ENCODE results near the gene KCNQ1OT1.

Gene KCNQ1OT1

DNA sequence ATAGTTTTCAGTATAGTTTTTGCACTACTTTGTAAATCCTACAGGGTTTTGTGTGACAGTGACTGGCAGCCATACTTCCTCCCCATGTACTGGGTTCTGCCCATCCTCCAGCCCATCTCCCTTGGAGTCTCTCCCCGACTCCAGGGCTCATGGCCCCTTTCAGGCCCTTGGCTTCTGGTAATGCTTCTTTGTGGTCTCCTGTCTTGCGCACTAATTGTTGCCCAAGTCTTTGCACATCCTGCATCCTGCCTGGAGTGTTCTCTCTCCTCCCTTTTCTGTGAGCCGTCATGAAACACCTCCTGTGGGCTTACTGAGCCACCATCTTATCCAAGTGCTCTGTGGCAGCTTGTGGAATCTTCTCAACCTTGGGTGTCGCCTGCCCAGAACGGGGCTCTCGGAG, 11.4 kb upstream of the KCNQ1OT1 start:
- Histone ChIP-seq H4K20me1 (ENCODE audit: insufficient read depth, low read length) (no peaks in the 10 kb centered on the region), H2AFZ (ENCODE audit: low read length) (no peak overlapping the region), H3K9me3 (ENCODE audit: low read length) (peaks cover 6% of the 10 kb centered on the region; the same call in 1 of the 2 replicates), H3K27me3 (ENCODE audit: insufficient read depth, low read length) (peaks cover 8% of the 10 kb centered on the region; the same call in 1 of the 2 replicates), H3K4me2 (ENCODE audit: low read length) (no peak overlapping the region), H3K9ac (ENCODE audit: low read length) (no peak overlapping the region), H3K4me1 (ENCODE audit: insufficient read depth, low read length, severe bottlenecking) (no peaks in the 10 kb centered on the region), H3F3A (ENCODE audit: insufficient read depth, low read length) (no peaks in the 10 kb centered on the region), H3K27ac (ENCODE audit: low read depth, low read length, poor library complexity, severe bottlenecking) (no peak overlapping the region), H3K4me3 (ENCODE audit: low read depth, low read length, poor library complexity, severe bottlenecking) (no peak overlapping the region), H3K79me2 (ENCODE audit: insufficient read depth, low read length) (no peaks in the 10 kb centered on the region), H3K9me2 (ENCODE audit: low read depth, low read length) (no peaks in the 10 kb centered on the region), H3K36me3 (ENCODE audit: insufficient read depth, low read length) (no peaks in the 10 kb centered on the region; the same call in 1 of the 2 replicates)
- TF ChIP-seq, protein P1, sequence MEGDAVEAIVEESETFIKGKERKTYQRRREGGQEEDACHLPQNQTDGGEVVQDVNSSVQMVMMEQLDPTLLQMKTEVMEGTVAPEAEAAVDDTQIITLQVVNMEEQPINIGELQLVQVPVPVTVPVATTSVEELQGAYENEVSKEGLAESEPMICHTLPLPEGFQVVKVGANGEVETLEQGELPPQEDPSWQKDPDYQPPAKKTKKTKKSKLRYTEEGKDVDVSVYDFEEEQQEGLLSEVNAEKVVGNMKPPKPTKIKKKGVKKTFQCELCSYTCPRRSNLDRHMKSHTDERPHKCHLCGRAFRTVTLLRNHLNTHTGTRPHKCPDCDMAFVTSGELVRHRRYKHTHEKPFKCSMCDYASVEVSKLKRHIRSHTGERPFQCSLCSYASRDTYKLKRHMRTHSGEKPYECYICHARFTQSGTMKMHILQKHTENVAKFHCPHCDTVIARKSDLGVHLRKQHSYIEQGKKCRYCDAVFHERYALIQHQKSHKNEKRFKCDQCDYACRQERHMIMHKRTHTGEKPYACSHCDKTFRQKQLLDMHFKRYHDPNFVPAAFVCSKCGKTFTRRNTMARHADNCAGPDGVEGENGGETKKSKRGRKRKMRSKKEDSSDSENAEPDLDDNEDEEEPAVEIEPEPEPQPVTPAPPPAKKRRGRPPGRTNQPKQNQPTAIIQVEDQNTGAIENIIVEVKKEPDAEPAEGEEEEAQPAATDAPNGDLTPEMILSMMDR (IDR thresholded peaks at IDR 0.05; ENCODE audit: low read length): no peak
- TF ChIP-seq EZH2 (IDR thresholded peaks at IDR 0.05; ENCODE audit: borderline replicate concordance, low read length): no peak

DNA sequence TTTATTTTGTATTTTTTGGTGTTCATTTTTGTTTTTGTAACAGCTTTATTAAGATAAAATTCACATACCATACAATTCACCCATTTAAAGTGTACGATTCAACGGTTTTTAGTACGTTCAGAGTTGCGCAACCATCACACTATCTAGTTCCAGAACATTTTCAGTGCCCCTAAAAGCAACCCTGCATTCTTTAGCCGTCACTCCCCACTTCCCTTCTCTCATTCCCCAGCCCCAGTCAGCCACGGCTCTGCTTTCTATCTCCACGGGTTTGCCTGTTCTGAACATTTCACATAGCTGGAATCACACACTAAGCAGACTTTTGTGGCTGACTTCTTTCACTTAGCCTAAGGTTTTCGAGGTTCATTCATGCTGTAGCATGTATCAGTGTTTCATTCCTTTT, 9.6 kb upstream of the KCNQ1OT1 start:
- Histone ChIP-seq H3K9me2 (ENCODE audit: low read depth, low read length) (no peaks in the 10 kb centered on the region), H3K4me2 (ENCODE audit: low read length) (no peak overlapping the region), H3K9me3 (ENCODE audit: low read length) (peaks cover 6% of the 10 kb centered on the region; the same call in 1 of the 2 replicates), H3K9ac (ENCODE audit: low read length) (no peak overlapping the region), H3K79me2 (ENCODE audit: insufficient read depth, low read length) (no peaks in the 10 kb centered on the region), H3F3A (ENCODE audit: insufficient read depth, low read length) (no peaks in the 10 kb centered on the region), H4K20me1 (ENCODE audit: insufficient read depth, low read length) (no peaks in the 10 kb centered on the region), H3K4me1 (ENCODE audit: insufficient read depth, low read length, severe bottlenecking) (peaks cover under 1% of the 10 kb centered on the region), H3K27ac (ENCODE audit: low read depth, low read length, poor library complexity, severe bottlenecking) (no peak overlapping the region), H3K27me3 (ENCODE audit: insufficient read depth, low read length) (peaks cover 8% of the 10 kb centered on the region; the same call in 1 of the 2 replicates), H3K36me3 (ENCODE audit: insufficient read depth, low read length) (no peaks in the 10 kb centered on the region; the same call in 1 of the 2 replicates), H2AFZ (ENCODE audit: low read length) (no peak overlapping the region), H3K4me3 (ENCODE audit: low read depth, low read length, poor library complexity, severe bottlenecking) (no peak overlapping the region)
- TF ChIP-seq, protein P1 (IDR thresholded peaks at IDR 0.05; ENCODE audit: low read length): no peak
- no peak for TF ChIP-seq EZH2 (IDR thresholded peaks at IDR 0.05; ENCODE audit: borderline replicate concordance, low read length)

DNA sequence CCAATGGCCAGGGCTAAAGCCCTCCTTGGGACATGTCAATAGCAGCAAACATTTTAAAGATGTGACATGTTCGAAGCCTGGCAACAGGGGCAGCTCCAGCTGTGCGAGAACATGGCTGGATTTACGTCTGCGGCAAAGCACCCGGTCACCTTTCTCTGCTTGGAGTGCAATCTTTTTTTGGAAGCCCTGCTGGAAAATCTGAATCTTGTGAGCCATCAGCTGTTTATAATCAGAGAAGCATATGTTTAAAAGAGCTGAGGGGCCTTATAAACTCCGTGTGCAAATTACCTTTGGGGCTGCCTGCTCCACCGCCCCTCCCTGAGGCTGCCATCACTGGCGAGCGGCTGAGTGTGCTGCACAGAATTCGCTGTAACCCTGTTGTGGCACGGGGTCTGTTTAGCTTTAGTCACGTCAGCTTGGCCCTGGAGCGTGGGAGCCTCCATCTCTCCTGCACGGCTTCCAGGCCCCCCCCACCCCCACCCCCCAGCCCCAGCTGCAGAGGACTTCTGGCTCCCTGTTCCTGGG, 9.0 kb upstream of the KCNQ1OT1 start:
- Histone ChIP-seq H3F3A (ENCODE audit: insufficient read depth, low read length) (no peaks in the 10 kb centered on the region), H4K20me1 (ENCODE audit: insufficient read depth, low read length) (no peaks in the 10 kb centered on the region), H3K27me3 (ENCODE audit: insufficient read depth, low read length) (peaks cover 5% of the 10 kb centered on the region; the same call in 1 of the 2 replicates), H3K27ac (ENCODE audit: low read depth, low read length, poor library complexity, severe bottlenecking) (no peak overlapping the region), H3K9me2 (ENCODE audit: low read depth, low read length) (no peaks in the 10 kb centered on the region), H3K9me3 (ENCODE audit: low read length) (peaks cover 6% of the 10 kb centered on the region; the same call in 1 of the 2 replicates), H3K4me1 (ENCODE audit: insufficient read depth, low read length, severe bottlenecking) (peaks cover 6% of the 10 kb centered on the region), H3K4me3 (ENCODE audit: low read depth, low read length, poor library complexity, severe bottlenecking) (no peak overlapping the region), H3K36me3 (ENCODE audit: insufficient read depth, low read length) (no peaks in the 10 kb centered on the region; the same call in 1 of the 2 replicates), H3K4me2 (ENCODE audit: low read length) (no peak overlapping the region), H2AFZ (ENCODE audit: low read length) (no peak overlapping the region), H3K9ac (ENCODE audit: low read length) (no peak overlapping the region), H3K79me2 (ENCODE audit: insufficient read depth, low read length) (no peaks in the 10 kb centered on the region)
- TF ChIP-seq, protein P1 (IDR thresholded peaks at IDR 0.05; ENCODE audit: low read length): no peak
- TF ChIP-seq EZH2 (IDR thresholded peaks at IDR 0.05; ENCODE audit: borderline replicate concordance, low read length): no peak

Measured in OCI-LY1 (cell line).